Smooth muscle cell (in vitro differentiated cells): ENCODE data around the gene RBMY1A1. TPM values are rescaled to one million over a fixed set of nuclear protein-coding genes. Genes with fewer than 3 reads are reported as not detected.
"Not testable (repeated sequence)": the region's sequence is repeated elsewhere in the genome, so short reads cannot be mapped to it uniquely, and the experiment has no call there.

Experiments
- DNase-seq: peaks from one replicate; lab custom pipeline; 2025; ENCODE audit not compliant: unreplicated experiment; lab: John Stamatoyannopoulos, UW
- H2AFZ ChIP-seq: fragments of 200-600 bp; sonication (generic); 2 replicates; pipeline ENCODE4 v1.6.0; 2016; ENCODE audit warnings: antibody characterized with exemption, low read depth, mild to moderate bottlenecking
- H3F3A ChIP-seq: fragments of 200-600 bp; sonication (generic); 2 replicates; pipeline ENCODE4 v1.6.0; 2017; ENCODE audit warnings: antibody characterized with exemption, low read depth
- H3K27ac ChIP-seq: fragments of 200-600 bp; sonication (generic); 2 replicates; pipeline ENCODE4 v1.5.1; 2016; ENCODE audit warnings: low read depth, mild to moderate bottlenecking
- H3K27me3 ChIP-seq: fragments of 200-600 bp; sonication (generic); 2 replicates; pipeline ENCODE4 v1.6.1; 2016; ENCODE audit warnings: low read depth, mild to moderate bottlenecking
- H3K36me3 ChIP-seq: fragments of 200-600 bp; sonication (generic); 2 replicates; pipeline ENCODE4 v1.5.1; 2016; ENCODE audit warnings: low read depth
- H3K4me1 ChIP-seq: fragments of 200-600 bp; sonication (generic); 2 replicates; pipeline ENCODE4 v1.5.1; 2016; ENCODE audit warnings: low read depth
- H3K4me2 ChIP-seq: fragments of 200-600 bp; sonication (generic); 2 replicates; pipeline ENCODE4 v1.6.0; 2016; ENCODE audit warnings: mild to moderate bottlenecking
- H3K4me3 ChIP-seq: fragments of 200-600 bp; sonication (generic); 2 replicates; pipeline ENCODE4 v1.5.1; 2016; ENCODE audit warnings: mild to moderate bottlenecking
- H3K79me2 ChIP-seq: fragments of 200-600 bp; sonication (generic); 2 replicates; pipeline ENCODE4 v1.6.0; 2016; ENCODE audit warnings: low read depth, mild to moderate bottlenecking
- H3K9ac ChIP-seq: fragments of 200-600 bp; sonication (generic); 2 replicates; pipeline ENCODE4 v1.6.0; 2016; ENCODE audit warnings: low read depth
- H3K9me3 ChIP-seq: fragments of 200-600 bp; sonication (generic); replicated peaks from 2 replicates; pipeline ENCODE4 v1.5.1; 2016; ENCODE audit warnings: low read depth
- H4K20me1 ChIP-seq: fragments of 200-600 bp; sonication (generic); 2 replicates; pipeline ENCODE4 v1.6.0; 2016; ENCODE audit warnings: low read depth
- WGBS: methylation state at CpG from one replicate; pipeline ENCODE4 v1.1.7; 2016; ENCODE audit warnings: low lambda C conversion rate; 5-methylcytosine and 5-hydroxymethylcytosine counted together
- polyA plus RNA-seq: library from polyadenylated mRNA; unstranded; fragments of >200 nt; fragmentation: Nextera tagmentation; extraction: Ambion mirVana; gene quantifications from 2 replicates; pipeline ENCODE4 v1.2.1, GENCODE V29; 2016
- total RNA-seq: library from RNA; depleted of rRNA; stranded (reverse); fragments of >200 nt; gene quantifications from 2 replicates; pipeline ENCODE4 v1.2.3, GENCODE V29; 2014
- TF ChIP-seq, protein P1 (sequence below): fragments of 200-600 bp; sonication (generic); IDR thresholded peaks from 2 replicates; pipeline ENCODE4 v1.5.1; 2017; ENCODE audit warnings: borderline replicate concordance, mild to moderate bottlenecking, antibody characterized with exemption; ENCODE audit not compliant: insufficient read depth, poor library complexity, severe bottlenecking

RBMY1A1 gene
- total RNA-seq (not detected in 2 replicates), polyA plus RNA-seq (not detected in 2 replicates)

GRCh38 chrY:21534579-21534978 lies at the start of gene RBMY1A1:
RBMY1A1 (plus strand) TSS chrY:21534879; CDS start chrY:21536892, 2,013 bp downstream.
- H4K20me1 ChIP-seq, H3K4me3 ChIP-seq, H3K4me2 ChIP-seq, H3F3A ChIP-seq, H3K27me3 ChIP-seq, H3K27ac ChIP-seq, H3K9me3 ChIP-seq, H3K79me2 ChIP-seq, H3K36me3 ChIP-seq, H3K4me1 ChIP-seq, H2AFZ ChIP-seq, DNase-seq, H3K9ac ChIP-seq: not testable (repeated sequence)
- WGBS = no CpG with 5 or more reads among the region's 28 CpGs

DNA sequence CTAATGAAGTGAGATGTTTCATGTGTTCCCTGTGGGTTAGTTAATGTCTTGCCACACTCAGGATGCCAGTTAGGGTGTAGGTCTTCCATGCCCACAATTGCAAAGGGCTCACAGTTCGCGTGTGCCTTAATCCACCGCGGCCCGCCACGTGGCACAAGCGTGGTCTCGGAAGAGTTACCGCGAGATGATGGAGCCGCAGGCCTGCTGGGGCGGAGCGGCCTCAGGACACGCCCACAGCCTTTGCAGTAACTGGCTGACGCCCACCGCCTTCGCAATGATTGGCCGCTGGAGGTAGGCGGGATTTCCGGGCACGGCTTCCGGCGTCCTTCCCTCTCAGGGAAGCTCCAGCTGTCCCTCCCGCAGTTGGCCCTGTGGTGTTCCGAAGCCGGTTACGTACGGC lies 23.6 kb upstream of the RBMY1A1 start, which contains the start of gene RBMY1B:
Gene RBMY1B (plus strand): TSS at position 301 of the 400 bp plus-strand sequence. CDS start 2,013 bp downstream, outside the sequence.
- not testable (repeated sequence) for H3K4me3 ChIP-seq, H4K20me1 ChIP-seq, H3K9ac ChIP-seq, H3K79me2 ChIP-seq, H2AFZ ChIP-seq, H3K27me3 ChIP-seq, DNase-seq, H3K4me1 ChIP-seq, H3K27ac ChIP-seq, H3K36me3 ChIP-seq, H3K9me3 ChIP-seq, H3K4me2 ChIP-seq, H3F3A ChIP-seq
- no CpG with 5 or more reads among the region's 28 CpGs for WGBS

DNA sequence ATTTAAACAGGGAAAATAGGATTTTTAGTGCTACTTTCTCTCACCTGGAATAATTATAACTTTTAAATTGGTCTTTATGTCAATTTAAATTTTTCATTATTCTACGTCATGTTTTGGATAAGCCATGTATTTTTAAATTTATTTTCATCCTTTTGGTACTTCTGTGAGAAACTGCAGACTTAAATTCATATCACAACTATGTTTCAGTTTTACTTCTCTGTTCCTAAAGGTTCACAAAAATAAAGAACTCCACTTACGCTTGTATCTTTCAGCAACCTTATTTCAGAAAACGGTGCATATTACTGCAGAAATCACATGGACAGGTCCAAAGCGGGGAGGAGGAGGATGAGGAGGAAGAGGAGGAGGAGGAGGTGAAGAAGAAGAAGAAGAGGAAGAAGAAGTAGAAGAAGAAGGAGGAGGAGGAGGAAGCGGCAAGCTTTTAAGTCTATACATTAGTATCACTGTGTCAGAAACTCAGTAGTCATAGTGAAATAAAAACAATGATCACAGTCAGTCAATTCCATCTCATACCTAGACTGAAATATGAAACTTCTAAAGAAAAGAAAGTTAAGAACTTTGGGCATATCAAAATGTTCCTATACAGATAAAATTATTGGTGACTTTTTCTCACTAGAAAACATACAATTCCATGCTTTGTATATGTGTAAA lies 24.8 kb downstream of the RBMY1A1 start:
- H3F3A ChIP-seq, H3K9me3 ChIP-seq, H3K9ac ChIP-seq, H4K20me1 ChIP-seq, H3K4me2 ChIP-seq, H3K4me1 ChIP-seq, H3K4me3 ChIP-seq, H2AFZ ChIP-seq, H3K36me3 ChIP-seq, H3K79me2 ChIP-seq, DNase-seq, H3K27ac ChIP-seq, H3K27me3 ChIP-seq: not testable (repeated sequence)
- WGBS = no CpG with 5 or more reads among the region's 5 CpGs

- no peaks in the 10 kb centered on the region for H3K27me3 ChIP-seq
- H4K20me1 ChIP-seq = no peaks in the 10 kb centered on the region
- H3K36me3 ChIP-seq = no peaks in the 10 kb centered on the region
- H3K79me2 ChIP-seq = no peaks in the 10 kb centered on the region
- no peaks in the 10 kb centered on the region for H3F3A ChIP-seq
- no peak overlapping the region for H3K4me2 ChIP-seq
- no peak overlapping the region for H3K4me3 ChIP-seq
- no peaks in the 10 kb centered on the region for H3K9me3 ChIP-seq
- no CpG with 5 or more reads among the region's 6 CpGs for WGBS
- no peak for DNase-seq
- H2AFZ ChIP-seq = no peak overlapping the region
- no peak overlapping the region for H3K27ac ChIP-seq
- no peaks in the 10 kb centered on the region for H3K4me1 ChIP-seq
- no peak overlapping the region for H3K9ac ChIP-seq
- TF ChIP-seq, protein P1, sequence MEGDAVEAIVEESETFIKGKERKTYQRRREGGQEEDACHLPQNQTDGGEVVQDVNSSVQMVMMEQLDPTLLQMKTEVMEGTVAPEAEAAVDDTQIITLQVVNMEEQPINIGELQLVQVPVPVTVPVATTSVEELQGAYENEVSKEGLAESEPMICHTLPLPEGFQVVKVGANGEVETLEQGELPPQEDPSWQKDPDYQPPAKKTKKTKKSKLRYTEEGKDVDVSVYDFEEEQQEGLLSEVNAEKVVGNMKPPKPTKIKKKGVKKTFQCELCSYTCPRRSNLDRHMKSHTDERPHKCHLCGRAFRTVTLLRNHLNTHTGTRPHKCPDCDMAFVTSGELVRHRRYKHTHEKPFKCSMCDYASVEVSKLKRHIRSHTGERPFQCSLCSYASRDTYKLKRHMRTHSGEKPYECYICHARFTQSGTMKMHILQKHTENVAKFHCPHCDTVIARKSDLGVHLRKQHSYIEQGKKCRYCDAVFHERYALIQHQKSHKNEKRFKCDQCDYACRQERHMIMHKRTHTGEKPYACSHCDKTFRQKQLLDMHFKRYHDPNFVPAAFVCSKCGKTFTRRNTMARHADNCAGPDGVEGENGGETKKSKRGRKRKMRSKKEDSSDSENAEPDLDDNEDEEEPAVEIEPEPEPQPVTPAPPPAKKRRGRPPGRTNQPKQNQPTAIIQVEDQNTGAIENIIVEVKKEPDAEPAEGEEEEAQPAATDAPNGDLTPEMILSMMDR = no peak
These were observed 50.8 kb downstream of the RBMY1A1 start for GRCh38 chrY:21585449-21585848.

- H3K4me3 ChIP-seq, H2AFZ ChIP-seq, H3K27ac ChIP-seq, H3F3A ChIP-seq, H3K4me1 ChIP-seq, H3K79me2 ChIP-seq, H4K20me1 ChIP-seq, H3K4me2 ChIP-seq, H3K27me3 ChIP-seq, DNase-seq, H3K9ac ChIP-seq, H3K9me3 ChIP-seq, H3K36me3 ChIP-seq: not testable (repeated sequence)
- no CpG with 5 or more reads among the region's 6 CpGs for WGBS
These were observed 51.8 kb downstream of the RBMY1A1 start for GRCh38 chrY:21586454-21586853.
